Naive thymus-derived CD4-positive, alpha-beta T cell (primary cell): ENCODE data around the gene GTF3C2. TPM values are rescaled to one million over a fixed set of nuclear protein-coding genes. Genes with fewer than 3 reads are reported as not detected.

Experiments
- ATAC-seq: fragments of 150-1000 bp; cut with Tn5 transposase; 2 replicates; pipeline ENCODE4 v1.10.0; 2021; ENCODE audit warnings: mild to moderate bottlenecking, moderate library complexity
- CTCF ChIA-PET: fragments of 350-600 bp; sonication (Branson Sonifier 250); formaldehyde crosslinking; loops from one replicate; lab custom pipeline; 2021; ENCODE audit warnings: antibody characterized with exemption; lab: Charles Lee
- POLR2A ChIA-PET: fragments of 350-600 bp; sonication (Branson Sonifier 250); formaldehyde crosslinking; loops from one replicate; lab custom pipeline; 2021; ENCODE audit warnings: antibody characterized with exemption, inconsistent platforms; lab: Charles Lee
- DNase-seq, 9 donors: peaks; one replicate each; pipeline versions ENCODE4 v3.0.0 to v3.0.0-alpha.2; 2020 to 2022; ENCODE audit warnings: mixed read lengths in 1 of 9
- H3K27ac ChIP-seq: one replicate; pipeline ENCODE4 v1.7.0; 2013; ENCODE audit warnings: mild to moderate bottlenecking, low read depth, low read length, moderate library complexity
- H3K27me3 ChIP-seq, 2 donors: one replicate each; pipeline ENCODE4 v1.7.0; 2013; ENCODE audit warnings: low read length in 2 of 2, mild to moderate bottlenecking in 2 of 2, moderate library complexity in 2 of 2; ENCODE audit not compliant: control insufficient read depth in 2 of 2, insufficient read depth in 2 of 2
- H3K36me3 ChIP-seq, 3 experiments: 1 replicate in 2 of 3; 2 replicates in 1 of 3; pipeline ENCODE4 v1.7.0; 2013; ENCODE audit warnings: low read length in 3 of 3, mild to moderate bottlenecking in 3 of 3, moderate library complexity in 1 of 3; ENCODE audit not compliant: insufficient read depth in 3 of 3, control insufficient read depth in 2 of 3
- H3K4me1 ChIP-seq, 2 donors: one replicate each; pipeline ENCODE4 v1.7.0; 2013; ENCODE audit warnings: low read length in 2 of 2, mild to moderate bottlenecking in 2 of 2, moderate library complexity in 1 of 2; ENCODE audit not compliant: control insufficient read depth in 2 of 2, insufficient read depth in 2 of 2
- H3K4me3 ChIP-seq: 2 replicates; pipeline ENCODE4 v1.7.0; 2013; ENCODE audit warnings: mild to moderate bottlenecking, low read length
- H3K9me3 ChIP-seq, 3 experiments: 1 replicate in 2 of 3; 2 replicates in 1 of 3; pipeline ENCODE4 v1.7.0; 2013; ENCODE audit warnings: low read length in 3 of 3; ENCODE audit not compliant: control insufficient read depth in 2 of 3
- H3K27ac Mint-ChIP-seq, 9 donors: one replicate each; pipeline ENCODE4 v1.8.0; 2020 to 2022; ENCODE audit warnings: mixed read lengths in 9 of 9, mild to moderate bottlenecking in 8 of 9, moderate library complexity in 5 of 9, inconsistent platforms in 2 of 9
- H3K27me3 Mint-ChIP-seq, 5 donors: one replicate each; pipeline ENCODE4 v1.8.0; 2021 to 2022; ENCODE audit warnings: mixed read lengths in 5 of 5, mild to moderate bottlenecking in 1 of 5
- H3K36me3 Mint-ChIP-seq, 5 donors: one replicate each; pipeline ENCODE4 v1.8.0; 2020 to 2022; ENCODE audit warnings: mixed read lengths in 5 of 5, mild to moderate bottlenecking in 3 of 5, inconsistent platforms in 1 of 5
- H3K4me1 Mint-ChIP-seq, 7 donors: one replicate each; pipeline ENCODE4 v1.8.0; 2020 to 2022; ENCODE audit warnings: mixed read lengths in 7 of 7, mild to moderate bottlenecking in 3 of 7, inconsistent platforms in 1 of 7
- H3K4me3 Mint-ChIP-seq, 10 donors: one replicate each; pipeline ENCODE4 v1.8.0; 2020 to 2022; ENCODE audit warnings: mild to moderate bottlenecking in 10 of 10, mixed read lengths in 10 of 10, moderate library complexity in 6 of 10, inconsistent platforms in 2 of 10
- H3K9me3 Mint-ChIP-seq, 11 donors: one replicate each; pipeline ENCODE4 v1.8.0; 2020 to 2022; ENCODE audit warnings: mixed read lengths in 11 of 11, mild to moderate bottlenecking in 4 of 11, inconsistent platforms in 1 of 11, moderate library complexity in 1 of 11
- intact Hi-C, 2 donors: fragments of 100-400 bp; cut with micrococcal nuclease; formaldehyde crosslinking; loops; one replicate each; pipeline ENCODE4 v1.15.1; 2023
- polyA plus RNA-seq, 2 donors: library from polyadenylated mRNA; unstranded; fragments of 300-500 nt; fragmentation: Illumina TruSeq; gene quantifications; one replicate each; pipeline ENCODE4 v1.2.3, GENCODE V29; 2021
- total RNA-seq, 6 experiments: library from RNA in 5 of 6; stranded (reverse) in 5 of 6; gene quantifications; 1 replicate in 5 of 6; 2 replicates in 1 of 6; pipeline ENCODE4 v1.2.3 and lab custom pipeline; 2021 to 2026

Gene GTF3C2
- total and polyA plus RNA-seq, 7 experiments from 2014 or later: 26.6 to 106 (median 77.9) TPM

- no peak for ATAC-seq
- Histone ChIP-seq H3K4me1 (peaks cover 24% of the 10 kb centered on the region in 2 donors), H3K27ac (no peak overlapping the region), H3K27me3 (no peaks in the 10 kb centered on the region), H3K36me3 (peaks cover 8 to 64% (median 36%) of the 10 kb centered on the region in 3 experiments), H3K9me3 (no peaks in the 10 kb centered on the region), H3K4me3 (no peak overlapping the region)
- Mint-ChIP-seq H3K9me3 (no peaks in the 10 kb centered on the region), H3K27me3 (no peaks in the 10 kb centered on the region), H3K27ac (peak overlapping the region in 1 of 9 donors; percentile 8), H3K4me1 (peaks cover 30 to 46% (median 37%) of the 10 kb centered on the region in 7 donors), H3K36me3 (peaks cover under 1 to 40% (median 19%) of the 10 kb centered on the region in 5 donors), H3K4me3 (no peak overlapping the region)
- DNase-seq: no peak
- intact Hi-C loops: no loop called here
- ChIA-PET POLR2A (interaction anchor here (1.3 kb wide), 1 partner anchor 35 kb away, joined by 4 read pairs; no protein-coding TSS in a partner anchor), CTCF (no interaction called here)
Observed at GRCh38 chr2:27375513-27376099, 19.0 kb upstream of the GTF3C2 start.

GRCh38 chr2:27373567-27373966 lies 17.0 kb upstream of the GTF3C2 start:
- H3K27me3 Mint-ChIP-seq: no peaks in the 10 kb centered on the region
- H3K27me3 ChIP-seq: no peaks in the 10 kb centered on the region
- peaks cover 26 to 27% of the 10 kb centered on the region in 2 donors for H3K4me1 ChIP-seq
- CTCF ChIA-PET: no interaction called here
- H3K4me1 Mint-ChIP-seq: peaks cover 30 to 49% (median 39%) of the 10 kb centered on the region in 7 donors
- intact Hi-C loops: loop anchor here in 1 of 2 donors (5.0 kb wide), 1 partner anchor 156 kb away; the partner anchor contains the start of gene CAD
- H3K4me3 ChIP-seq: no peak overlapping the region
- H3K36me3 Mint-ChIP-seq: peaks cover 4 to 39% (median 19%) of the 10 kb centered on the region in 5 donors
- H3K36me3 ChIP-seq: peaks cover 8 to 69% (median 36%) of the 10 kb centered on the region in 3 experiments
- peak overlapping the region in 3 of 9 donors; percentile 30 to 79 (median 46) for H3K27ac Mint-ChIP-seq
- POLR2A ChIA-PET: interaction anchor here (5.8 to 10.6 kb wide), 2 partner anchors 17 to 50 kb away, joined by 40 to 65 read pairs; partner anchors contain the start of genes GTF3C2 and MPV17
- no peaks in the 10 kb centered on the region for H3K9me3 ChIP-seq
- DNase-seq (no peak), ATAC-seq (no peak)
- no peak overlapping the region for H3K27ac ChIP-seq
- no peak overlapping the region for H3K4me3 Mint-ChIP-seq
- H3K9me3 Mint-ChIP-seq: no peaks in the 10 kb centered on the region

DNA sequence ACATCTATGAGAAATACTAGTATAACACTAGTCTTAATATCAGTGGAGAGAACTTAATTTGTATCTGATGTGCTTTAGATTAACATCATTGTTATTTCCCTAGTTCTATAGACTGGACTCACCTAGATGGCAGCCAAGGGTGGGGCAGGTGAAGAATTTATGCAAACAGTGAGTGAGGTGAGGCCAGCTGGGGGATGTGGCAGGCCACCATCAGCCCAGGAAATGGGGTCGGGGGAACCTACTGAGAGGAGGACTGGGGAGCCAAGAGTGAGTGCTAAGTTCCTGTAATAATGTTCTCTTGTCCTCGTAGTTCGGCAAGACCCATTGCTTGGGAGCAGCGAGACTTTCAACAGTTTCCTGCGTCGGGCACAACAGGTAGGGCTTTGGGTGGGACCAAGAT lies 16.4 kb upstream of the GTF3C2 start:
- intact Hi-C loops: loop anchor here in 1 of 2 donors (5.0 kb wide), 1 partner anchor 156 kb away; the partner anchor contains the start of gene CAD
- Histone ChIP-seq H3K27me3 (no peaks in the 10 kb centered on the region), H3K4me1 (peaks cover 29 to 30% of the 10 kb centered on the region in 2 donors), H3K27ac (peak overlapping the region; percentile 93), H3K9me3 (no peaks in the 10 kb centered on the region), H3K36me3 (peaks cover 14 to 65% (median 39%) of the 10 kb centered on the region in 3 experiments), H3K4me3 (no peak overlapping the region)
- peaks cover 31 to 52% (median 43%) of the 10 kb centered on the region in 7 donors for H3K4me1 Mint-ChIP-seq
- H3K4me3 Mint-ChIP-seq: peak overlapping the region in 9 of 10 donors; percentile 10 to 99 (median 50)
- ChIA-PET POLR2A (interaction anchor here (4.5 to 10.6 kb wide), 4 partner anchors 7 to 57 kb away, joined by 40 to 67 read pairs (median 55); partner anchors contain the start of genes GTF3C2, MPV17, NRBP1 and ZNF513), CTCF (interaction anchor here (1.4 kb wide), 1 partner anchor 16 kb away, joined by 4 read pairs; the partner anchor contains the start of gene GTF3C2)
- no peaks in the 10 kb centered on the region for H3K9me3 Mint-ChIP-seq
- H3K27ac Mint-ChIP-seq: peak overlapping the region in 7 of 9 donors; percentile 8 to 95 (median 79)
- peaks cover 4 to 39% (median 19%) of the 10 kb centered on the region in 5 donors for H3K36me3 Mint-ChIP-seq
- ATAC-seq (no peak), DNase-seq (no peak)
- H3K27me3 Mint-ChIP-seq: no peaks in the 10 kb centered on the region

- Mint-ChIP-seq H3K4me3 (peak overlapping the region; percentile 85 to 100 (median 96)), H3K27ac (peak overlapping the region; percentile 81 to 98 (median 94)), H3K27me3 (no peaks in the 10 kb centered on the region), H3K36me3 (peaks cover 4 to 29% (median 26%) of the 10 kb centered on the region in 5 donors), H3K4me1 (peaks cover 31 to 53% (median 46%) of the 10 kb centered on the region in 7 donors), H3K9me3 (no peaks in the 10 kb centered on the region)
- Histone ChIP-seq H3K9me3 (no peaks in the 10 kb centered on the region), H3K27ac (peak overlapping the region; percentile 93), H3K36me3 (peaks cover 27 to 65% (median 41%) of the 10 kb centered on the region in 3 experiments), H3K27me3 (no peaks in the 10 kb centered on the region), H3K4me3 (peak overlapping the region; percentile 94), H3K4me1 (peaks cover 29 to 30% of the 10 kb centered on the region in 2 donors)
- ATAC-seq (peak; percentile 8), DNase-seq (peak in 3 of 9 donors; percentile 16 to 45 (median 33))
- intact Hi-C loops: loop anchor here (1.0 to 5.0 kb wide), 23 partner anchors 9 to 586 kb away; partner anchors contain the start of genes CAD (in 2 of the 2), IFT172 (in 2 of the 2), MPV17 (in 2 of the 2) and NRBP1 (in 2 of the 2)
- POLR2A ChIA-PET: interaction anchor here (0.6 to 10.6 kb wide), 13 partner anchors 9 to 519 kb away, joined by 3 to 67 read pairs (median 5); partner anchors contain the start of genes AGBL5, GPN1, GTF3C2 and MPV17
- CTCF ChIA-PET: interaction anchor here (0.6 to 3.0 kb wide), 3 partner anchors 9 to 312 kb away, joined by 3 to 10 read pairs (median 5); partner anchors contain the start of gene ZNF513
Observed at GRCh38 chr2:27370816-27371620, 14.5 kb upstream of the GTF3C2 start.

DNA sequence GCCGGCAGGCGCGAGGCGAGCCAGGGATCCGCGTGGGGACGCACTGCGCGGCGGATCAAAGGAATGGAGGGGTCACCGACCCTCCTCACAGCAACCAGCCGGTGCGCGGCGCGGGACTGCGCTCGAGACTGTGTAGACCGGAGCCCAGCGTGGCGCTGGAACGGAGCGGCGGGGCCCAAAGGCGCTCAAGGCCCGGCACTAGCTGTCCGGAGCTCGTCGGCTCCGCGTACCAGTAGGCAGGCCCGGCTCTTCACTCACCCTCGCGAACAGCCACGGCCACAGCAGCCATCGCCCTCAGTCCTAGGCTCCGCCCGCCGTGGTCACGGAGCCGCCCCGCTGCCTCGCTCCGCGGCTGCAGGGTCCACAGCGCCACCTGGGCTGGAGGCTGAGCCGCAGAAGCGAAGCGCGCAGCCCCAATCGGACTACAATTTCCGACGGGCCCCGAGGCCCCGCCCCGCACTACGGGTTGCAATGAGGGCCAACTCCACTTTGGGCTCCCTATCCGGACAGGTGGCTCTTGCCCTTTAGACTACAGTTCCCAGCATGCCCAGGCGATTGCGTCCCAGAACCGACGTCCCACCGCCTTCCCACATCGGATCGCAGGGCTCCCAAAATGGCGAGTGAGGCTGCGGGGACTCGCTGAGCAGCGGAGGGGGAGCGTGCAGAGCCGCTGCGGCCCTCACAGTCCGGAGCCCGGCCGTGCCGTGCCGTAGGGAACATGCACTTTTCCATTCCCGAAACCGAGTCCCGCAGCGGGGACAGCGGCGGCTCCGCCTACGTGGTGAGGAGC lies 13.7 kb upstream of the GTF3C2 start, which contains the start of the genes EIF2B4 and SNX17:
EIF2B4 (minus strand) TSS at position 313 of the 790 bp plus-strand sequence; CDS start at position 289, 24 bp downstream.
SNX17 (plus strand) TSS at position 591 of the 790 bp plus-strand sequence; CDS start at position 719, 128 bp downstream.
- intact Hi-C loops: loop anchor here (1.0 to 5.0 kb wide), 23 partner anchors 10 to 585 kb away; partner anchors contain the start of genes CAD (in 2 of the 2), IFT172 (in 2 of the 2), MPV17 (in 2 of the 2) and NRBP1 (in 2 of the 2)
- peak within 1 kb of the TSS; percentile 94 for H3K4me3 ChIP-seq
- no peaks in the 10 kb centered on the region for H3K9me3 Mint-ChIP-seq
- H3K27ac Mint-ChIP-seq: peak within 1 kb of the TSS; percentile 81 to 99 (median 95)
- ATAC-seq (peak; percentile 96), DNase-seq (peak; percentile 96 to 100 (median 99))
- peaks cover 29 to 53% (median 46%) of the 10 kb centered on the region in 7 donors for H3K4me1 Mint-ChIP-seq
- ChIA-PET POLR2A (interaction anchor here (0.7 to 10.6 kb wide), 11 partner anchors 10 to 319 kb away, joined by 3 to 67 read pairs (median 7); partner anchors contain the start of genes AGBL5, CCDC121, GPN1 and GTF3C2), CTCF (interaction anchor here (0.7 to 3.0 kb wide), 4 partner anchors 10 to 61 kb away, joined by 3 to 10 read pairs (median 4); partner anchors contain the start of gene ZNF513)
- peaks cover 27 to 63% (median 34%) of the 10 kb centered on the region in 3 experiments for H3K36me3 ChIP-seq
- no peaks in the 10 kb centered on the region for H3K27me3 ChIP-seq
- no peaks in the 10 kb centered on the region for H3K9me3 ChIP-seq
- peak within 1 kb of the TSS; percentile 85 to 100 (median 96) for H3K4me3 Mint-ChIP-seq
- peaks cover 4 to 28% (median 26%) of the 10 kb centered on the region in 5 donors for H3K36me3 Mint-ChIP-seq
- H3K4me1 ChIP-seq: peaks cover 29 to 30% of the 10 kb centered on the region in 2 donors
- peak within 1 kb of the TSS; percentile 93 for H3K27ac ChIP-seq
- no peaks in the 10 kb centered on the region for H3K27me3 Mint-ChIP-seq
